ENCODE data around the gene ZNF296. TPM values are rescaled to one million over a fixed set of nuclear protein-coding genes. Genes with fewer than 3 reads are reported as not detected.

The ZNF296 gene
- total and polyA plus RNA-seq, 2 experiments from 2014 or later = 13.4 to 16.5 TPM

- TF ChIP-seq, protein P1, sequence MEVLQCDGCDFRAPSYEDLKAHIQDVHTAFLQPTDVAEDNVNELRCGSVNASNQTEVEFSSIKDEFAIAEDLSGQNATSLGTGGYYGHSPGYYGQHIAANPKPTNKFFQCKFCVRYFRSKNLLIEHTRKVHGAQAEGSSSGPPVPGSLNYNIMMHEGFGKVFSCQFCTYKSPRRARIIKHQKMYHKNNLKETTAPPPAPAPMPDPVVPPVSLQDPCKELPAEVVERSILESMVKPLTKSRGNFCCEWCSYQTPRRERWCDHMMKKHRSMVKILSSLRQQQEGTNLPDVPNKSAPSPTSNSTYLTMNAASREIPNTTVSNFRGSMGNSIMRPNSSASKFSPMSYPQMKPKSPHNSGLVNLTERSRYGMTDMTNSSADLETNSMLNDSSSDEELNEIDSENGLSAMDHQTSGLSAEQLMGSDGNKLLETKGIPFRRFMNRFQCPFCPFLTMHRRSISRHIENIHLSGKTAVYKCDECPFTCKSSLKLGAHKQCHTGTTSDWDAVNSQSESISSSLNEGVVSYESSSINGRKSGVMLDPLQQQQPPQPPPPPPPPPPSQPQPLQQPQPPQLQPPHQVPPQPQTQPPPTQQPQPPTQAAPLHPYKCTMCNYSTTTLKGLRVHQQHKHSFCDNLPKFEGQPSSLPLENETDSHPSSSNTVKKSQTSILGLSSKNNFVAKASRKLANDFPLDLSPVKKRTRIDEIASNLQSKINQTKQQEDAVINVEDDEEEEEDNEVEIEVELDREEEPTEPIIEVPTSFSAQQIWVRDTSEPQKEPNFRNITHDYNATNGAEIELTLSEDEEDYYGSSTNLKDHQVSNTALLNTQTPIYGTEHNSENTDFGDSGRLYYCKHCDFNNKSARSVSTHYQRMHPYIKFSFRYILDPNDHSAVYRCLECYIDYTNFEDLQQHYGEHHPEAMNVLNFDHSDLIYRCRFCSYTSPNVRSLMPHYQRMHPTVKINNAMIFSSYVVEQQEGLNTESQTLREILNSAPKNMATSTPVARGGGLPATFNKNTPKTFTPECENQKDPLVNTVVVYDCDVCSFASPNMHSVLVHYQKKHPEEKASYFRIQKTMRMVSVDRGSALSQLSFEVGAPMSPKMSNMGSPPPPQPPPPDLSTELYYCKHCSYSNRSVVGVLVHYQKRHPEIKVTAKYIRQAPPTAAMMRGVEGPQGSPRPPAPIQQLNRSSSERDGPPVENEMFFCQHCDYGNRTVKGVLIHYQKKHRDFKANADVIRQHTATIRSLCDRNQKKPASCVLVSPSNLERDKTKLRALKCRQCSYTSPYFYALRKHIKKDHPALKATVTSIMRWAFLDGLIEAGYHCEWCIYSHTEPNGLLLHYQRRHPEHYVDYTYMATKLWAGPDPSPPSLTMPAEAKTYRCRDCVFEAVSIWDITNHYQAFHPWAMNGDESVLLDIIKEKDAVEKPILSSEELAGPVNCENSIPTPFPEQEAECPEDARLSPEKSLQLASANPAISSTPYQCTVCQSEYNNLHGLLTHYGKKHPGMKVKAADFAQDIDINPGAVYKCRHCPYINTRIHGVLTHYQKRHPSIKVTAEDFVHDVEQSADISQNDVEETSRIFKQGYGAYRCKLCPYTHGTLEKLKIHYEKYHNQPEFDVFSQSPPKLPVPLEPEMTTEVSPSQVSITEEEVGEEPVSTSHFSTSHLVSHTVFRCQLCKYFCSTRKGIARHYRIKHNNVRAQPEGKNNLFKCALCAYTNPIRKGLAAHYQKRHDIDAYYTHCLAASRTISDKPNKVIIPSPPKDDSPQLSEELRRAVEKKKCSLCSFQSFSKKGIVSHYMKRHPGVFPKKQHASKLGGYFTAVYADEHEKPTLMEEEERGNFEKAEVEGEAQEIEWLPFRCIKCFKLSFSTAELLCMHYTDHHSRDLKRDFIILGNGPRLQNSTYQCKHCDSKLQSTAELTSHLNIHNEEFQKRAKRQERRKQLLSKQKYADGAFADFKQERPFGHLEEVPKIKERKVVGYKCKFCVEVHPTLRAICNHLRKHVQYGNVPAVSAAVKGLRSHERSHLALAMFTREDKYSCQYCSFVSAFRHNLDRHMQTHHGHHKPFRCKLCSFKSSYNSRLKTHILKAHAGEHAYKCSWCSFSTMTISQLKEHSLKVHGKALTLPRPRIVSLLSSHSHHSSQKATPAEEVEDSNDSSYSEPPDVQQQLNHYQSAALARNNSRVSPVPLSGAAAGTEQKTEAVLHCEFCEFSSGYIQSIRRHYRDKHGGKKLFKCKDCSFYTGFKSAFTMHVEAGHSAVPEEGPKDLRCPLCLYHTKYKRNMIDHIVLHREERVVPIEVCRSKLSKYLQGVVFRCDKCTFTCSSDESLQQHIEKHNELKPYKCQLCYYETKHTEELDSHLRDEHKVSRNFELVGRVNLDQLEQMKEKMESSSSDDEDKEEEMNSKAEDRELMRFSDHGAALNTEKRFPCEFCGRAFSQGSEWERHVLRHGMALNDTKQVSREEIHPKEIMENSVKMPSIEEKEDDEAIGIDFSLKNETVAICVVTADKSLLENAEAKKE (CRISPR knock-in tag; IDR thresholded peaks at IDR 0.05) = no peak
- TF ChIP-seq ZNF331 (CRISPR knock-in tag; IDR thresholded peaks at IDR 0.05; ENCODE audit: low read depth) (no peak), CREB1 (CRISPR knock-in tag; IDR thresholded peaks at IDR 0.05; ENCODE audit: low read depth) (peak; percentile 62), POLR2AphosphoS5 (IDR thresholded peaks at IDR 0.05; ENCODE audit: low read depth) (peak; percentile 93), NANOG (IDR thresholded peaks at IDR 0.05; ENCODE audit: borderline replicate concordance) (no peak), STAT1 (IDR thresholded peaks at IDR 0.05; ENCODE audit: unreplicated experiment) (no peak), CTCF (conservative IDR thresholded peaks at IDR 0.05; ENCODE audit: low read depth in 2 of 2) (no peak)
- TF ChIP-seq, protein P2, sequence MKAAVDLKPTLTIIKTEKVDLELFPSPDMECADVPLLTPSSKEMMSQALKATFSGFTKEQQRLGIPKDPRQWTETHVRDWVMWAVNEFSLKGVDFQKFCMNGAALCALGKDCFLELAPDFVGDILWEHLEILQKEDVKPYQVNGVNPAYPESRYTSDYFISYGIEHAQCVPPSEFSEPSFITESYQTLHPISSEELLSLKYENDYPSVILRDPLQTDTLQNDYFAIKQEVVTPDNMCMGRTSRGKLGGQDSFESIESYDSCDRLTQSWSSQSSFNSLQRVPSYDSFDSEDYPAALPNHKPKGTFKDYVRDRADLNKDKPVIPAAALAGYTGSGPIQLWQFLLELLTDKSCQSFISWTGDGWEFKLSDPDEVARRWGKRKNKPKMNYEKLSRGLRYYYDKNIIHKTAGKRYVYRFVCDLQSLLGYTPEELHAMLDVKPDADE (IDR thresholded peaks at IDR 0.05) = peak; percentile 83
Observed at GRCh38 chr19:45038931-45039893, 37.1 kb downstream of the ZNF296 start, which contains the start of gene CLASRP (continued).

Data from GM23338 (cell line).